Fibroblast of mammary gland (primary cell): ENCODE data around the gene SLC25A45.

Source experiments
- DNase-seq: peaks from one replicate; pipeline ENCODE4 v3.0.0-alpha.2; 2010; ENCODE audit warnings: low read depth
- H3K4me3 ChIP-seq: 2 replicates; pipeline ENCODE4 v1.5.1; 2011; ENCODE audit warnings: low read depth, mild to moderate bottlenecking, low read length, moderate library complexity; ENCODE audit not compliant: control insufficient read depth
- TF ChIP-seq, protein P1 (sequence below): conservative IDR thresholded peaks from 2 replicates; pipeline ENCODE4 v1.5.1; 2011; ENCODE audit warnings: low read depth, low read length, inconsistent platforms; ENCODE audit not compliant: control insufficient read depth, insufficient read depth

SLC25A45 gene

DNA sequence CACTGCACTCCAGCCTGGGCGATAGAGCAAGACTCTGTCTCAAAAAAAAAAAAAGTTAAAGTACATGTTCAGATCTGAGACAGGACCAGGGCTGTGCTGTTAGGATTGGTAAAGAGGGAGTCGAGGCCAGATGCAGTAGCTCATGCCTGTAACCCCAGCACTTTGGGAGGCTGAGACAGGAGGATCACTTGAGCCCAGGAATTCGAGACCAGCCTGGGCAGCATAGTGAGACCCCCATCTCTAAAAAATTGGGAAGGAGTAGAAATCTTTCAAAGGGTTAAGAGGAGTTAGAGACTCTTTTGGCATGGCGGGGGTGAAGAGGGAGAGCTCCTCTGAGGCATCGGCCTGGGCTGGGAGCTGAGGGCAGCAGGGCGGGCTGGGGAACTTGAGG, 11.8 kb downstream of the SLC25A45 start:
- H3K4me3 ChIP-seq = no peak overlapping the region
- no peak for DNase-seq
- TF ChIP-seq, protein P1, sequence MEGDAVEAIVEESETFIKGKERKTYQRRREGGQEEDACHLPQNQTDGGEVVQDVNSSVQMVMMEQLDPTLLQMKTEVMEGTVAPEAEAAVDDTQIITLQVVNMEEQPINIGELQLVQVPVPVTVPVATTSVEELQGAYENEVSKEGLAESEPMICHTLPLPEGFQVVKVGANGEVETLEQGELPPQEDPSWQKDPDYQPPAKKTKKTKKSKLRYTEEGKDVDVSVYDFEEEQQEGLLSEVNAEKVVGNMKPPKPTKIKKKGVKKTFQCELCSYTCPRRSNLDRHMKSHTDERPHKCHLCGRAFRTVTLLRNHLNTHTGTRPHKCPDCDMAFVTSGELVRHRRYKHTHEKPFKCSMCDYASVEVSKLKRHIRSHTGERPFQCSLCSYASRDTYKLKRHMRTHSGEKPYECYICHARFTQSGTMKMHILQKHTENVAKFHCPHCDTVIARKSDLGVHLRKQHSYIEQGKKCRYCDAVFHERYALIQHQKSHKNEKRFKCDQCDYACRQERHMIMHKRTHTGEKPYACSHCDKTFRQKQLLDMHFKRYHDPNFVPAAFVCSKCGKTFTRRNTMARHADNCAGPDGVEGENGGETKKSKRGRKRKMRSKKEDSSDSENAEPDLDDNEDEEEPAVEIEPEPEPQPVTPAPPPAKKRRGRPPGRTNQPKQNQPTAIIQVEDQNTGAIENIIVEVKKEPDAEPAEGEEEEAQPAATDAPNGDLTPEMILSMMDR = no peak

DNA sequence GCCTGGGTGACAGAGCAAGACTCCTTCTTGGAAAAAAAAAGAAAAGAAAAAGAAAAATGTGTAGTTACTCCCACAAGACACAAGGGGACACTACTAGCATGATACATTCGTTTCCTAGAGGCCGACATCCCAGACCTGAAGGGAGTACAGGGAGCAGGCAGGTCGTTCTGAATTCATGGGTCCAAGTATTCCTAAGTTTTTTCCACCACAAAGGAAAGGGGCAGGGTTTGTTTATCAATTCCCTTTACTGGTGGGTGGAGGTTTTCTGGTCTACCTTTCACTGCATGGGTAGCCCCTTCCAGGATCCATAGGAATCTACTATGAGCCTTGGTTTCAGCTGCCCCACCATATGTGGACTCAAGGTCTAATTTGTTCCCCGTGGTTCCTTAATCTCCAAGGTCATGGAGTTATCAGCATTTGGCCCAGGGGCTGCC, 16.1 kb downstream of the SLC25A45 start:
- no peak overlapping the region for H3K4me3 ChIP-seq
- DNase-seq = peak; percentile 87
- TF ChIP-seq, protein P1 = peak; percentile 85

DNA sequence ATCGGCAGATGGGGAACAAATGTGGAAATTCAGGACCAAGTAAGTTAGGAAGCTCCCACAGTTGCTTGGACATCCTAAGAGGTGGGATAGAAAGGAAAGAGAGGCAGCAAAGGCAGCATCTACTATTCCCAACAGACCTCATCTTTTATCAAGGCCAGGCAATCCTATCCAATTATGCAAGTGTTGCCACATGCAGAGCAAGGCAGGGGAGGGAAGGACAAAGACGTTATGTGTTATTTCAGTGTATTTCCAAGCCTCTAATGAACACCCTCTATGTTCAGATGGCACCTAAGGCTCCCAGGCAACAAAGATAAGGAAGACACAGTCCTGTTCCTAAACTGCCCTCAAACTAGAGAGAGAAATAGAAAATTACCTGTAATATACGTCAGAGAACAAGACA, 18.7 kb downstream of the SLC25A45 start:
- TF ChIP-seq, protein P1 = no peak
- no peak for DNase-seq
- no peak overlapping the region for H3K4me3 ChIP-seq

DNA sequence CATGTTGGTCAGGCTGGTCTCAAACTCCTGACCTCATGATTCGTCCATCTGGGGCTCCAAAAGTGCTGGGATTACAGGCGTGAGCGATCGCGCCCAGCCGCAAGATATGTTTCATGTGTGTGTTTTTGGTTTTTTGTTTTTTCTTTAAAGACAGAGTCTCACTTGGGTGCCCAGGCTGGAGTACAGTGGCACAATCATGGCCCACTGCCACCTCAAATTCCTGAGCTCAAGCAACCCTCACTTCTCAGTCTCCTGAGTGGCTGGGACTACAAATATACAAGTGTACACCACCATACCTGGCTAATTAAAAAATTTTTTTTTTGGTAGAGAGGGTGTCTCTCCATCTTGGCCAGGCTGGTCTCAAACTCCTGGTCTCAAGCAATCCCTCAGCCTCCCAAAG, 19.5 kb downstream of the SLC25A45 start:
- no peak overlapping the region for H3K4me3 ChIP-seq
- TF ChIP-seq, protein P1 = no peak

DNA sequence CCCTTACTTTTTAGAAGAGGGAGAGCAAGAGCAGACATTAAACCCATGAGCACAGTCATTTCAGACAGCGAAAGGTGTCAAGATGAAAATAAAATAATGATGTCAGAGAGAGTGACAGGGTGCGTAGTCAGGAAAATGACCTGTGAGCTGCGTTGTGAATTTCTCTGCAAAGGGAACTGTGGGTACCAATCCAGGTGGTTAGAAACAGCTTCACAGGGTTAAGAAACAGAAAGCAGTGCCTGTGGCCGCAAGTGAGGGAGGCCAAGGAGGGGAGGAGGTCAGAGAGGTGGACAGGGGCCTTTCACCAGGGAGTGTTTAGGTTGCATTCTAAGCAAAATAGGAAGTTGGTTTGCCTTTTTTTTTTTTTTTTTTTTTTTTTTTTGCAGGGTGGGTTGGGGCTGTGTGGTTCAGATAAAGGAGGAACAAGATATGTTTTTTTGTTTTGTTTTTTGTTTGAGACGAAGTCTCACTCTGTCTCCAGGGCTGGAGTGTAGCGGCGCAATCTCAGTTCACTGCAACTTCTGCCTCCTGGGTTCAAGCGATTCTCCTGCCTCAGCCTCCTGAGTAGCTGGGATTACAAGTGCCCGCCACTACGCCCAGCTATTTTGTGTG, 20.0 kb downstream of the SLC25A45 start:
- DNase-seq = no peak
- TF ChIP-seq, protein P1 = no peak
- H3K4me3 ChIP-seq = no peak overlapping the region

More for the DNA sequence above, 19.5 kb downstream of the SLC25A45 start:
- DNase-seq = no peak

DNA sequence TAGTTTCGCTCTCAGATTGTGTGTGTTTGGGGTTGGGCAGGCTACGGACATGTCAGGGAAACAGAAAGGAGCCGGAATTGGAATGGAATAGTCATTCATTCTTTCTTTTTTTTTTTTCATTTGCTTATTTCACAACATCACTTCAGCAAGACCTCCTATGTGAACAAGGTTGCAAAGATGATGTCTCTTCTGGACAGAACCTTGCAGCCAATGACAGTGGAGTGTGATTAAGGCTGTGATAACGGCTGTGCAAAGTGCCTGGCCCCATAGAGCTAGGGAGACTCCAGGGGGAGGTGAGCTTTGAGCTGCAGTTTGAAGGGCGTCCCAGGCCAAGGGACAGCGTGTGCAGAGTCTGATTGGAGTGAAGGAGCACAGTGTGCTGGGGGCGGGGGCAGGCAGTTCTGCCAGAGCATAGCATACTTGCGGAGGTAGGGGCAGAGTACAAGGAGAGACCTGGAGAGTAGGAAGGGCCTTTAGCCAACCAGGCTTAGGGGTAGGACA, 24.5 kb downstream of the SLC25A45 start:
- TF ChIP-seq, protein P1 = no peak
- no peak overlapping the region for H3K4me3 ChIP-seq
- no peak for DNase-seq
